ENCODE measurements around the gene SPCS3.
"Not testable (repeated sequence)": the region's sequence is repeated elsewhere in the genome, so short reads cannot be mapped to it uniquely, and the experiment has no call there.

SPCS3 gene

GRCh38 chr4:176306837-176307665 lies 12.7 kb upstream of the SPCS3 start:
- DNase-seq (ENCODE audit: low spot score): no peak

DNA sequence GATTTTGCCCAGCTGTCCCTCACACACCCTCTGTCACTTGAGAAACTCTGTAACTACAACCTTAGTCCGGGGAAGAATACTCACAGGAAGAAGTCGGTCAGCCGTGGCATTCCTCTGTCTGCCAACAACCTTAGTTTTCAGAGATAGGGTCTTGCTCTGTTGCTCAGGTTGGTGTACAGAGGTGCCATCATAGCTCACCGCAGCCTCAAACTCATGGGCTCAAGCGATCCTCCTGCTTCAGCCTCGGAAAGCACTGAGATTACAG lies 12.2 kb upstream of the SPCS3 start:
- no peak for DNase-seq (ENCODE audit: low spot score)

DNA sequence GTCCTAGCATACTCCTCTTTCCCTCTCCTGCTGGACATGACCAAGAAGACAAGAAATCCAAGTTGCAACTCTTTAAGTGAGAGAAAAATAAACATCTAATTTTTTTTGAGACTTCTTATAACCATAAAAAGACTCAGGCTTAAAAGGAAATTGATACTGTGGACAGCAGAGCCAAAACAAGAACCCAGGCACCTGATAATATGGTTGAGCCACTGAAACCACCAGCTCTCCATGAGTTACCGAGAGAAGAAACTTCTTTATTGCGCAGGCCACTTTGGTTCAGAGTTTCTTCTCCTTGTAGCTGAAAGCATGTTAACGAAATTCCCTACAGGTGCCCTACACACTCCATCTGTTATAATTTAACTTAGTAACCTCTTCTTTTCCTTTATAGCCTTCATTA lies 11.3 kb upstream of the SPCS3 start:
- DNase-seq (ENCODE audit: low spot score): no peak

- no peak for DNase-seq (ENCODE audit: low spot score)
These were observed 10.7 kb upstream of the SPCS3 start for GRCh38 chr4:176309046-176309445.

GRCh38 chr4:176309772-176310171 lies 10.0 kb upstream of the SPCS3 start:
- no peak for DNase-seq (ENCODE audit: low spot score)

- no peak for DNase-seq (ENCODE audit: low spot score)
These were observed 6.0 kb upstream of the SPCS3 start for GRCh38 chr4:176313596-176314336.

- DNase-seq (ENCODE audit: low spot score): no peak
These were observed 539 bp upstream of the SPCS3 start for GRCh38 chr4:176319151-176319703.

DNA sequence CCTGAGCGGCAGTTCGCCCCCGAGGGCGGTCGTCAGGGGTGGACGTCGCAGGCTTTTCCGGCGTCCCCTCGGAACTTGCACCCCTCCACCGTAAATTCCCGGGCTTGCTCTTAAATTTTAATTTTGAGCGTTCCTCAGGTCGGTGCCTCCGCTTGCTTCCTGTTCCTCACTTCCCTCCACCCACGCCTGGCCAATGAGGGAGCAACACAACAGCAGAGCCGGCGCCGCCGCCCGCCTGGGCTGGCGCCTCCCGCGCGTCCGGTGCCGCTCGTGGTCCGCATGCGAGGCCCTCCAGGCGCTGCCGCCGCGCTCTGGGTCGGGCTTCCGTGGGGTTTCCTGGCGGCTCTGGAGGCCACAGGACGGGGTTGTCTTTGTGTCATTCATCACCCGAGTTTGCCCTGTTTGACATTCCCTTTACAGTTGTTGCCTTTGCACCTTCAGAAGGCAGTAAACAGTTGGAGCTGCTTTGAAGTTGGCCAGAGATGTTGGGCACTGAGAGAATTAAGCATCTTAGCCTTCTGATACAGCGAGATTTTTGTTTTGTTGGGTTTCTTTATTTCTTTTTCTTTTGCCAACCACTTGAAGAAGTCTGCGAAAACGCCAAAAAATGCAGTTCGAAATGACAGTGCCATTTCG lies 692 bp downstream of the SPCS3 start:
- peak; percentile 77 for DNase-seq (ENCODE audit: low spot score)

DNA sequence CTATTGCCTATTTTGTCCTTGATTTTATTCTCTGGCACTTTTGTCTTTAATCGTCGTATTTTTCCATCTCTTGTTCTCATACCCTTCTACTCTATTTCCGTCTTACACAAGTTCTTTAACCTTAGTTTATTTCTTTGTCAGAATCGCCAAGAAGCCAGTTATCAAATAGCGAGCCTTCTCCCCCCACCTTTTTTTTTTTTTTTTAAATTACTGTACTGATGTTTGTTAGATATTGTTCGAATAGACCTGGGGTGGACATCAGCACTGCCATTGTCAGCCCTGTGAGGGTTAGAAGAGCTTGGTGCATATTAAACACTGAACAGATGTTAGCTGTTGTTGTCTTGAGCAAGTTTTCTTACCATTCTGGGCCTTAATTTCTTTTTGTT lies 1.2 kb downstream of the SPCS3 start:
- DNase-seq (ENCODE audit: low spot score): peak; percentile 6

DNA sequence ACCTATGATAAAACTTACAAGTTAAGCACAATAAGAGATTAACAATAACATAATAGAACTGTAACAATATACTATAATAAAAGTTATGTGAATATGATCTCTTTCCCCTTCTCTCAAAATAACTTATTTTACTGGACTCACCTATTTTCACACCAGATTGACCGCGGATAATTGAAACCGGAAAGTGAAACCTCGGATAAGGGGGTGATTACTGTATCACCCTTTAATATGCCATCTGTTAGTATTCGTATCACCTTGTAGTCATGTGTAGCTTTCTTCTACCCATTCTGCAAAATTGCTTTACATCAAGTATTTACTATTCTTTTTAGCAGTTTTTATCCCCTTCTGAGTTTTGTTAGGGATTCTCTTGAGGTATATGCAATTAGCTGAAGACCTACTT lies 1.8 kb downstream of the SPCS3 start:
- DNase-seq (ENCODE audit: low spot score): no peak

DNA sequence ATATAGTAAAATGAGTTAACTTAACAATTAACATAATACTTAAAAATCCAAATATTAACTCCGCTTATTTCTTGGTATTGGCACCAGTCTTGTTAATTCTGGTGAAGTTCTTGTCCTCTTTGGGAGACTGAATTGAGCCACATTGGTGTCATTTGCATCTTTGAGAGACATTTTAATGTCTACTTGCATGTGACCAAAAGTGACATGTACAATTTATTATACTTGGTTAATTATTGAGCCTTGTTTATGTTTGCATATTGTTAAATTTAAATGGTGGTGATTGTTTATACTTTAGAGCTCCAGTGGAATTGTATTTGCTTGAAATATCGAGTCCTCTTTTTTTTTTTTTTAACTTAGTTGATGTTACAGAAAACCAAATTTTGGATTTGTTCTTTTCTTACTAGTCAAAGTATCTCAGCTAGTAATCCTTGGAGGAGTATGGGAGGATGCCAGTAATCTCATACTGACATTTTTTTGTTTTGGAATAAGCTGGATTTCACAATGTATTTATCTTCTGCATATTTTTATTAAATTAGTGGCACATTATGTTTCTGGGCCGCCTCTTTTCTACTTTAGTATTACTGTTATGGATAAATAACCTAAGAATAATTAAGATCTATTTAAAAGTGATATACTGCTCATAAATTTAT lies 3.9 kb downstream of the SPCS3 start:
- no peak for DNase-seq (ENCODE audit: low spot score)

DNA sequence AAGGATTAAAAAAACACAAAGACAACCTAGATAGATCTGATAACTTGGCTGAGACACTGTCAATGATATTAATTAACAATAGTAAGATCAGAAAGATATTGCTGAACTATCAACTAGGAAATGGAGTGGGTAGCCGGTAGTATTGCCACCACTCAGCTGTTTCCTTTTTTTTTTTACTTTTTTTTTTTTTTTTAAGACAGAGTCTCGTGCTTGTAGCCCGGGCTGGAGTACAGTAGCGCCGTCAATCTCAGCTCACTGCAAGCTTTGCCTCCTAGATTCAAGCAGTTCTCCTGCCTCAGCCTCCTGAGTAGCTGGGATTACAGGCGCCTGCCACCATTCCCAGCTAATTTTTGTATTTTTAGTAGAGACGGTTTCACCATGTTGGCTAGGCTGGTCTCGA lies 5.1 kb downstream of the SPCS3 start:
- DNase-seq (ENCODE audit: low spot score): not testable (repeated sequence)

DNA sequence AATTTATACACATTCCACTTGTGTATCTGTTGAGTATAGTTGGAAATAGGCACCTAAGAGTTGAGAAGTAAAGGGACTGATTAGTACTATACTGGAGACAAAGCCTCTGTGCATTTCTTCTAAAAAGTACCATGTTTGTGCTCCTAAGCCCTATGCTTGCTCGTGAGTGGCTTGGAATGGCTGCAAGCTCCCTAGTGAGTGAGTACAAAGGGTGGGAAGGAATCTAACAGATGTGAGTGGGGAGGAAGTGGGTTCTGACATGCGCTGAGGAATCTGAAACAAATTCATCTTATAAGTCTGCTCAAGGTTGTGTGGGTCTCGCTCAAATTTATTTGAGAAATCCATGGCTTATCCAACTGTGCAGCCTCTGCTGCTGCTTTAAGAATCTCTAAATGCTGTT lies 13.3 kb downstream of the SPCS3 start:
- no peak for DNase-seq (ENCODE audit: low spot score)

GRCh38 chr4:176334066-176334465 lies 14.3 kb downstream of the SPCS3 start:
- DNase-seq (ENCODE audit: low spot score): no peak

GRCh38 chr4:176335421-176335820 lies 15.7 kb downstream of the SPCS3 start:
- DNase-seq (ENCODE audit: low spot score): no peak

GRCh38 chr4:176339936-176340761 lies 20.4 kb downstream of the SPCS3 start:
- no peak for DNase-seq (ENCODE audit: low spot score)

GRCh38 chr4:176340871-176341685 lies 21.3 kb downstream of the SPCS3 start:
- DNase-seq (ENCODE audit: low spot score): peak; percentile 8

DNA sequence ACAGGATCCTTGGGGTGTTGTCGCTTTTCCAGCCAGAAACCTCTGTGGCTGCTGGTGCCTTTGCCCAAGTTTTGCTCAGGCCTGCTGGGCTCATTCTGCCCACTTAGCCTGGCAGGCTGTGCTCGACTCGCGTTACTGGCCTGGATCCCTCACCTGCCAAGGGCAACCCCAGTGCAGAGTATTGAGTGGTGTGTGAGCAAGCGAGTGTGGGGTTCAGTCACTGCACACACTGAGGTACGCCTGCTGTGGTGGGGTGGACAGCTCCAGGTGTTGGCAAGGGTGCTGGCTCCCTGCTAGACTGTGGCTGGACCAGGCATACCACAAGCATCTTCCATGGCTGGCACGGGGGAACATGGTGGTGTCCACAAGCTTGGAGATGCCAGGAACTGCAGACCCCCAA lies 22.6 kb downstream of the SPCS3 start:
- no peak for DNase-seq (ENCODE audit: low spot score)

GRCh38 chr4:176343286-176343685 lies 23.5 kb downstream of the SPCS3 start:
- DNase-seq (ENCODE audit: low spot score): no peak

DNA sequence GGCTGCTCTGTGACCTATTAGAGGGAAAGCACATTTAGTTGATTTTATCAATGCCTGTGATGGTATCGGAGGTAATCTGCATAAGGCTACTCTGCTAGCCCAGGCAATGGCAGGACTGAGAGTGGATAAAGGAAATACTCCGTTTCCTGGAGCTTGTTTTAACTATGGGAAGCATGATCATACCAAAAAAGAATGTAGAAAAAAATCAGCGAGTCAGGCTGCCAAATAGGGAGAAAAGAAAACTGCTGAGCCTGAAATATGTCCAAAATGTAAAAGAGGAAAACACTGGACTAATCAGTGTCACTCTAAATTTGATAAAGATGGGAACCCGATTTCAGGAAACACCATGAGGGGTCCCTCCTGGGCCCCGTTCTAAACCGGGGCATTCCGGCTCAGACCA lies 25.6 kb downstream of the SPCS3 start:
- not testable (repeated sequence) for DNase-seq (ENCODE audit: low spot score)

GRCh38 chr4:176346836-176347235 lies 27.1 kb downstream of the SPCS3 start:
- not testable (repeated sequence) for DNase-seq (ENCODE audit: low spot score)
